ENCODE measurements around the gene SLPI.

Gene SLPI

DNA sequence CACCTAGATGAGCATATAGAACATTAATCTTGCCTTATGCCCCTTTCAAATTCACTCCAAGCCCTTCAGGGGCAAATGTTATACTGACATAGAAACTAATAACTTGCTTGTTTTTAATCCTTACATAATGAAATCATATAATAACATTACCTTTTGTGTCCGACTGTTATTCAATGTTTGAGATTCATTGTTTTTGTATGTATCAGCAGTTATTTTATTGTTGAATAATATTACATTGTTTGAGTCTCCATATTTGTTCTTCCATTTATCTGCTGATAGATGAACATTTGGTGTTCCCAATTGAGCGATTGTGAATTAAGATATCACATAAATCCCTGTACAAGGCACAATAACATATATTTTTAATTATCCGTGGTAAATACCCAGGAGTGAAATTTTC, 41.5 kb downstream of the SLPI start:
- DNase-seq: no peak

- no peak for DNase-seq
Measured at GRCh38 chr20:45211569-45212474, 42.5 kb downstream of the SLPI start.

GRCh38 chr20:45209924-45210323, 44.4 kb downstream of the SLPI start:
- no peak for DNase-seq

GRCh38 chr20:45206725-45207124, 47.6 kb downstream of the SLPI start, which contains the start of gene SEMG1:
TSS of gene SEMG1 (plus strand) at chr20:45207033. CDS start at chr20:45207054, 21 bp downstream.
- DNase-seq: no peak

Data from fibroblast of skin of back (primary cell).